GM19043 (cell line): ENCODE data around the gene HSCB.
"Not testable (repeated sequence)": the region's sequence is repeated elsewhere in the genome, so short reads cannot be mapped to it uniquely, and the experiment has no call there.

ENCODE experiments used
- ATAC-seq: cut with Tn5 transposase; IDR thresholded peaks from one replicate; pipeline ENCODE4 v1.9.1; 2021; ENCODE audit warnings: low read depth; ENCODE audit not compliant: unreplicated experiment

The HSCB gene

GRCh38 chr22:28783786-28784671, 42.2 kb downstream of the HSCB start:
- ATAC-seq = no peak

DNA sequence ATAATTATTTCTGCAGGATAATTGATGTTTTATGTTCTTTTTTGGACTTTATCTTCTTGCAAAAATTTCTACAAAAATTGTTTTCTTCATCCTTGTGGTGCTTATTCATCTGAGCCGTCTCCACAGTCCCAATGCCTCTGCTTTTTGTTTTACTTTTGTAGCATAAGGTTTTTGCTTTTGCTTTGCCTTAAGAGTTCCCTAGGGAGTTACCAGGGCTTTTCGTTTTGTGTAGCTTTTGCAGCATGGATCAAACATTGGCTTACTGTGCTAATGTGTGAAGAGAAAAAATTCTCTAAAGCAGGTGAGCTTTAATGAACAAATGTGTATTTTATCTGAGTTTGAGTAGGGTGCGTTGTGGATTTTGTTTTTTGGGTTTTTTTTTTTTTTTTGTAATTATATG, 46.8 kb downstream of the HSCB start:
- ATAC-seq = no peak

DNA sequence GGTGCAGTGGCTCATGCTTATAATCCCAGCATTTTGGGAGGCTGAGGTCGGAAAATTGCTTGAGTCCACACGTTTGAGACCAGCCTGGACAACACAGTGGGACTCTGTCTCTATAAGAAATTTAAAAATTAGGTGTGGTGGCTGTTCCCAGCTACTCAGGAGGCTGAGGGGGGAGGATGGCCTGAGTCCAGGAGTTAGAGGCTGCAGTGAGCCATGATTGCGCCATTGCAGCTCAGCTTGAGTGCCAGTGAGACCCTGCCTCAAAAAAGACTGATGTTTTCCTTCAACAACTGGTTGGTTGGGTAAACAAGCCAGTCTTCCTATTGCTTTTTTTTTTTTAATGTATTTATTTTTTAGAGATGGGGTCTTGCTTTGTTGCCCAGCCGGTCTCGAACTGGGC, 49.3 kb downstream of the HSCB start:
- ATAC-seq = no peak

GRCh38 chr22:28791841-28792490, 50.1 kb downstream of the HSCB start:
- ATAC-seq = peak; percentile 59

- ATAC-seq = peak; percentile 28
These were observed 50.9 kb downstream of the HSCB start for GRCh38 chr22:28792491-28793383.

- no peak for ATAC-seq
These were observed 52.2 kb downstream of the HSCB start for GRCh38 chr22:28793976-28794584.

- ATAC-seq = no peak
These were observed 53.3 kb downstream of the HSCB start for GRCh38 chr22:28795071-28795693.

DNA sequence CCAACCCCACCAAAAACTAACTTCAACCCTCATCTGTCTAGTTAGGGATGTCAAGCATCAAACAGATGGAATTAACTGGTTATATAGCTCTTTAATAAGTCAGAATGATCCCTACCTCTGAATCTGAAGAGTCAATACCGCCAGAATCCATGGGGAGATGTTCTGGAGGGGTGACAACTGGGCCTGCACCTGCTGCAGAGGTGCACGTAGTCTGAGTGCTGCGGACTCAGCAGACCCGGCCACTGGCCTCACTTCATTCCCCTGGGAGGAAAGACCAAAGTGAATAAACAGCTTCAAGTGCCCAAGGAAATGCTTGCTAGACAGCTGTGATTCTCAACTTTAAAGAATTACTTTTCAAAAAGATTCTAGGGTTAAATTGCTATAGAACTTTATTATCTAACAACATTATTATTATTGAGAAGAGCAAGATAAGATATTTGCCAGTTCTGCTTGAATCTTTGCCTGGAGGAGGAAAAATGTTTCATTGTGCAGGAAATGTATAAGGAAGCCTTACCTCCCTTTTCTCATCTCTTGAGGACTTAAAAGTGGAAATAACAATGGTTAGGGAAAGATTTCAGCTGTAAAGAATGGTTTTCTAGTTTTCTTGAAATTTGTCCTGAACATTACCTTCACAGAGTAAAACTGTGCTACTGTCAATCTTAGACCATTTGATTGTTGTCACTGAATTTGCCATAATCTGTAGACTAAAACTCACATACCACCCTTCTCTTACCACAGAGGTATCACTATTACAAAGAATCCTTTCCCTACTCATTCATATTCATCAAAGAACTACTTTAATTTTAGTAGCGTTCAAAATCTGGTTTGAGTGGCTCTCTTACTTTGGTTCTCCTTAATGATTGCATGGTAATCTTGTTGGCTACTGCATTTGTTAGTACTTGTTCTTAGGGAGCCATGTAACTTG, 54.4 kb downstream of the HSCB start:
- no peak for ATAC-seq

GRCh38 chr22:28798810-28799605, 57.2 kb downstream of the HSCB start:
- no peak for ATAC-seq

GRCh38 chr22:28799606-28800307, 57.9 kb downstream of the HSCB start:
- ATAC-seq = no peak

DNA sequence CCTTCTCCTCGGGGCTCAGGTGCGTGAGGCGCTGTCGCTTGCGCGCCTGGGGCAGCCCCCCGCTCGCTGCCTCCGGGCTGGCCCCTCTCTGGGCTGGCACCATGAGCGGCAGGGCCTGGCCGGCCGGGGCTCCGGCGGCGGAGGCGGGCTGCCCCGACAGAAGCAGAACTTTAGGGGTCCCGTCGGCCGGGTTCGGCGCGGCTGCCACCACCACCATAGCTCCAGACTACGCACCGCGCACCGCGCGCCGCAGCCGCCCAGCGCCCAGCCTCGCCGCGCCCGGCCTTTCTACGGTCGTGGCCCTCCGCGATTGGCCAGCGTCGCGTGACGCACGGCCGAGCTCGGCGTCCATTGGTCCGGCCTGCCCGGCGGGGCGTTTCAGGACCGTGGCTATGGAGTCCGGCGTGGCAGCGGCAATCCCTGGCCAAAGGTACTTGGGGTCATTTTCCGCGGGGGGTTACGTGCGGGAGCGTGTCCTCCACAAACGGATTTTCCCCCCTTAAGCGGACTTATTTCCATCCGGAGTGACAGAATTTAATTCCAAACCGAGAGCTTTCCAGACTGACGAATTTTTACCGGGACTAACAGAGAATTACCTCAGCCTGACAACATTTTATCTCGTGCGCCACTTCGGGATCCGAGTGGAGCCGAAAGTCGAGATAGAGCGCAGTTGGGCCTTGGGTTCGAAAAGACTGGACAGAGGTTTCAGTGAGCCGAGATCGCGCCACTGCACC, 58.6 kb downstream of the HSCB start, which contains the start of gene XBP1:
XBP1 (minus strand) TSS at position 262 of the 734 bp plus-strand sequence.
- ATAC-seq = peak; percentile 76

- no peak for ATAC-seq
These were observed 60.2 kb downstream of the HSCB start for GRCh38 chr22:28801845-28802594.

DNA sequence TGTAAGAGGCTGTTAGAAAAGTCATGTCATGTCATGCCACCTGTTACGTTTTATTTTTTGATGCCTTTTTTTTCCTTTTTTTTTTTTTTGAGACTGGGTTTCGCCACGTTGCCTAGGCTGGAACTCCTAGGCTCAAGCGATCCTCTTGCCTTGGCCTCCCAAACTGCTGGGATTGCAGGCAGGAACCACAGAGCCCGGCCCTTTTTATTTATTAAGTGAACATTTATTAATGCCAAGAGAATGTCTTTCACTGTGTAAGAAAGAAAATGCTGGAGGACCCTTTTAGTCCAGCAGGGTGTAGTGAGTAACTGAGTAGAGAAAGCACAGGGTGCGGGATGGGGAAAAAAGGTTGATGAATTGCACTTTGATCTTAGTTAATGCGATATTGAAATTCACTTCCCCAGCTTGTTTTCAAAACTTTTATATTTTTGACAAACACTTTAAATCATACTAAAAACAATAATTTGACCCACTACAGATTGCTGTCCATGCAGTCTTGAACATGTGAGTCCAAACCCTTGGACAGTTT, 60.8 kb downstream of the HSCB start:
- no peak for ATAC-seq

DNA sequence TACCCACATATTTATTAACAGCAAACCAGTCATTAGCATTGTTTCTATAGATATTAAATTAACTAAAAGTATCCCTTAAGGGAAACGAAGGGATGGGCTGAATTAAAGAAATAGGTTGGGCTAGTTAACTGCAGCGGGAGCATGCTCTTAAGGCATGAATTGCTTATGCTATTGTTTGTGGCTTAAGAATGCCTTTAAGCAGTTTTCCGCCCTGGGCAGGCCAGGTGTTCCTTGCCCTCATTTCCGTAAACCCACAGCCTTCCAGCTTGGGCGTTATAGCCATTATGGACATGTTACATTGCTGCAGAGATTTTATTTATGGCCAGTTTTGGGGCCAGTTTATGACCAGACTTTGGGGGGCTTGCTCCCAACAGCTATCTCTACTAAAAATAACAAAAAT, 63.6 kb downstream of the HSCB start:
- not testable (repeated sequence) for ATAC-seq
